GM19452 (cell line): ENCODE measurements around the gene AFF4.

Experiments
- ATAC-seq: cut with Tn5 transposase; IDR thresholded peaks from one replicate; pipeline ENCODE4 v1.9.1; 2021; ENCODE audit not compliant: unreplicated experiment

Gene AFF4

DNA sequence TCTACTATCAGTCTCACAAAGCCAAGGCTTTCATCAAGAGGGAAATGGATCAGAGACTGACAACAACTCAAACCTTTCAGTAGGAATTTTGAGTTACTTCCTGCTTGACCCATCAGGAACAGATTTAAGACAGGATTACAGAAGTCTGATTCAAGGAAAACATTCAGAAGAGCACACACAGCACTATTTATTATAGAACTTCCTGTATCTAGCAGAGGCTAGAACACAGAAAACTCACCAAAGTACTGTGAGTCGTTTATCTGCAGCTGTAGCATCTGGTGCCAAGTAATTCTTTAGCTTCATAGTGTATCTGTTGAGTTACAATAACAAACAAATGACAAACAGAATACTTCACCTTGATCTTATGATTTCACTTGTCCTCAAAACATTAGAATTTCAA is 76.2 kb downstream of the AFF4 start:
- ATAC-seq, result no peak

DNA sequence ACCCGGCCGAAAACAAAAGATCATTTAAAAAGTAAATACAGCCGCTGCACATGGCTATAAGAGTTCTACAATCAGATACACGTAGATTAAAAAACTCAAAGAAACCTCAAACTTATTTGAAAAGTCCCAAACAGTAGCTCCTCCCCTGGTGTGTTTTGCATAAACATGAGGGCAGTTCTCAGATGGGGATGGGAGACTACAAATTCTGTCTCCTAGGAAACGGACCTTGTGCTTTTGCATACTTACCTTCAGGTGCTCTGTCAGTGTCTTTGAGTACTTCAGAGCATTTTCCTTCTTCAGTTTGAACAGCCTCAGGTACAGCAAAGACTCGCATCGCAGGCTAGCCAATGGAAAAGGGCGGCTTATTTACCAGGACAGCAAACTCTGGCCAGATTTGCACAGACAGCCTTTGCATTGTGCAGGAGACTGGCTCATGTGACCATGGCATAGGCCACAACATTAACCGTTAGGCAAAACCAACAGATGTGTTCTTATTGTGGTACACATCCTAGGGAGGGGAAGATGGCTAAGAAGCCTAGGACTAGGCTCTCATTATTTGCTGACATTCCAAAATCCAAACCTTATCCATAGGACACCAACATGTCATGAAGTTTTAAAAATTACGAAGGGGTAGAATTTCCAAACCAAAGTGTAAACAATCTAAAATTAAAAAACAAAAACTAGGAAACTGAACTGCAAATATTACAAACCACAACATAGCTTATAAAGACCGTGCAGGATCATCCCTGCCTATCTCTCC is 77.2 kb downstream of the AFF4 start:
- no peak for ATAC-seq

DNA sequence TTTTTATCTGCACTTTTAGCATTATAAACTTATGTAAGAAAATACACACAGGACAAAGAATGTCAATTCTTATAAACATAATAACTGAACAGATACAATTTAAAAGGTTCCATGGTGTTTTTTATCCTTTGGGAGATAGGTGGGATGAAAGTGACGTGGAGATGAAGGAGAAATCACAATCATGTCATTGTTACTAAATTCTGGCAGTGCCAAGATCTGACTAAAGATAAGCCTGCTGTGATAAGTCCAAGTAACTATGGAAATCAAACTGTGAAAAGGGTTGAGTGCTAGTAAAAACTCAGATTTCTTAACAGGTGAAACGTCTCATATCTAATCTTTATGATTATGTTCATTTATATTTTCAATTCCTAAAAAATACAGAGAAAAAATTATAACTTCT is 78.9 kb downstream of the AFF4 start:
- ATAC-seq, result no peak

GRCh38 chr5:132883261-132883834 is 80.1 kb downstream of the AFF4 start:
- no peak for ATAC-seq

- ATAC-seq, result no peak
Measured at GRCh38 chr5:132877938-132878337, 85.5 kb downstream of the AFF4 start.

DNA sequence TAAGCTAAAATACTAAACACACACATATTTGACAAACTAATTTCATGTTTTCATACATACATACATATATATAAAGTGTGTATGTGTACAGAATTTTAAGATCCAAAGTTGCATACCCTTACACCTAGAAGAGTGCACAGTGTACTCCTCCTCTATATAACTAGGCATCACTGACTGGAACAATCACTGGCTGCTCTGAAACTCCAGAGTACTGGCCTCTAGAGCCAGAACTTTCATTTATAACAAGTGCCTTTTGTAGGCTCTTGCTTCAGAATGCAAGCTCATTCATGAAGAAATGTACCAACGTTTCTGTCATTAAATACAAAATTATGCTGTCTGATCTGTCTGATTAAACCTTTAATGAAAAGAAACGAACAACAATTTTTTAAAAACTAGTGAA is 86.0 kb downstream of the AFF4 start:
- ATAC-seq, result no peak

DNA sequence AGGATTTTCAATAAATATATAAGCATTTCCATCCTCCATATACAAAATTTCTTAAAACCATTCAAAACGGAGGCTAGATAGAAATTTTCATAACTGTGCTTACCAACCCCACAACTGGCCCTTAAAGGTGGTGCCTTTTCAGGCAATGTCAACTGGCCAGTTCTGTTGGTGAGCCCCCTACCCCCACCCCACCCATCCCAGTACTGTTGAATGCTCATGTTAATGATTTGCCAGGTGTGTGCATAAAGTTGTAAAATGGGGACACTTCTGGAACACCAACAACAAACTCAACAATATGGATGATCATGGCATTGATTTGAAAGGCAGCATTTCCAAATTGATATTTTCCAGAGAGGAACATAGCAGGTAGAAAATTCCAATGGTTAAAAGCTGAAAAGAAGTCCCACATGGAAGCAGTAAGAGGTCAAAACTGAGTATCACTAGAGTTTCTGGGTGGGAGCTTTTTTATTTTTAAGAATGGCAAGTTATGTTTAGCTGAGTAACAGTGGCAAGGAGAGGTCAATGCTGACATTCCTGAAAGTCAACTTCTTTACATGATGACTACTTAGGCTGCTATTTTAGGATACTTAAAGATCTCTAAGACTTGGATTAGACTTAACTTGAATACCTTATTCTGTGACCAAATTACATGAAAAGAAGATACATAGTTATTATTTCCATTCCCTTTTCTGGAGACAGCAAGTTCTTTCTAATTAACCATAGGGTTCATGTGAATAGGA is 87.2 kb downstream of the AFF4 start:
- ATAC-seq, result no peak

DNA sequence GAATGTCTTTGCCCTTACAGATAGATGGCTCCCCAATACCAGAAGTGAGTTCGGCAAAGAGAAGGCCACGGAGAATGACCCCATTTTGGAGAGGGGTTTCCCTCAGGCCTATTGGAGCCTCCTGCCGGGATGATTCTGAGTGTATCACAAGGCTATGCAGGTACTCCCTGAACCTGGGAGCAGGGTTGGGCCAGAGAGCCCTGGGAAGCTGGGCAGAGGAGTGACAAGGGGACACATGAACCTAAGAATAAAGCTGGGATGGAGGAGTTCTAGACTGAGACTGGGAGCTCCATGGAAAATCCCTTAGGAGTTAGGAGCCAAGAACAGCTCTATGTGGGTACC is 89.5 kb downstream of the AFF4 start:
- no peak for ATAC-seq

DNA sequence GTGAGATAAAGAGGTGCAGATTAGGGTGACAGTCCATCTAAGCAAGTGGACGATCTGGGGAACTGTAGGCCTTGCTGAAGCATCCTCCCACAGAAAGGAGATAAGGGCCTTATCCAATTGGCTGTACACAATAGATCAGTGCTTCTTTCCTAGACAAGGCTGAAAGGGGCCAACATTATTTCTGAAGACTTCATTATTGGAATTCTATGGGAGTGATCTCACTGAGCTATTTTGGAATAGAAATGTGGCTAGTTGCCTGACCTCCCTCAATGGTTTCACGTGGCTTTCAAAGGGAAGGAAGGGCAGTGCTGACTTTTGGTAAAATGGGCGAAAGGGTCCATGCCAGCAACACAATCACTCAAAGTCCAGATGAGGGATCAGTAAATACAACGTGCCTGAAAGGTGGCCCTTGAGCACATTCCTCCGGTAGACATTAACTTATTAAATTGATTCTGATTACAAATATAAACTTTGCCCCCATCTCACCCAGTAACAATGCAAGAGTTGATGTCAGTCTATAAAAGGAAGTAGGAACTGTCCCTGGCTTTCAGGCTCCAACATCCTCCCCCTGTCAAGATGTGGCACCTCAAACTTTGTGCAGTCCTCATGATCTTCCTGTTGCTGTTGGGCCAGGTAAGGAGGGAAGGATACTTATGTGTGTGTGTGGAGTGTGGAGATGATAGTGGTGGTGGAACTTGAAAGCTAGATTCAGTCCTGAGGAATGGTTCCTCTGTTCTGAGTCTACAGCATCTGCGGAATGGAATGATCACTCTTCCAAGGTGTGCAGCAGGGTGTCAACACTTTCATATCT is 90.1 kb downstream of the AFF4 start, which contains the start of gene LEAP2:
Gene LEAP2, plus strand, starts transcription at position 550 of the 811 bp plus-strand sequence. Its CDS starts 27 bp downstream, at position 577.
- ATAC-seq, result no peak

- ATAC-seq, result no peak
Measured at GRCh38 chr5:132872788-132873118, 90.7 kb downstream of the AFF4 start.

DNA sequence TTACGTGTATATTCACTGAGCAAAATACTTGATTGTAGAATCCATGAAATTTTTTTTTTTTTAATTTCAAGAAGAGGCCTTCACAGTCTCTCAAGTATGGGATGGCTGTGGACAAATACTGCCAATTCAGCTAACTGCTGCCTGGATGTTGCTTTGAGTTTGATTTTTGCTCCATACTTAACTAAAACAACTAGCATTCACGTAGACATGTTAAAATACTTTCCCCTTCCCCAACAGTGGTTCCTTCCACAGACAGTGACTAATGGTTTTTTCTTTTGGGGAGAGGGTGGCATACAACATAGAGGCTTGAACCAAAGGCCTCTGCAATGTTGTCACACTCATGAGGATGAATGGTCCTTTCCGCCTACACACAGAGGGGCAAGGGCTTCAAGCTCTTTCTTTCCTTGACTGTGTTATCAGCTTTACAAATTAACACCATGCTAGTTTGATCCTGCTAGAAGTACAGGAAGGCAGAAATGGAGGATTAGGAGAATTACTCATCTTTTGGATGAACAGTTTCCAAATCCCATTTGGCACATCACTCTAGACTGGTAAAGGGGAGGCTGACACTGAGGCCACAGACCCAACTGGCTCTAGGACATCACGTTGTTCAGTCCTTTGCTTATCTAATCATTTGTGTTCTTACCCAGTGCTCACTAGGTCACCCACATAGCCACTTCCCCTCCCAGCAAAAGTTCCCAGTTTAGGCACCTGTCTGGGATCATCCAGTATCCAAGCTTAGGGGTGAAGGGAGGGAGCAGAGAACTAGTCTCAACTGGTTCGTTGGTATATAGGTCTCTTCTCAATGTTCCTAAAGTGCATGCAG is 91.8 kb downstream of the AFF4 start:
- ATAC-seq, result no peak

- ATAC-seq, result no peak
Measured at GRCh38 chr5:132870801-132871200, 92.6 kb downstream of the AFF4 start.

- no peak for ATAC-seq
Measured at GRCh38 chr5:132868754-132869153, 94.7 kb downstream of the AFF4 start.

DNA sequence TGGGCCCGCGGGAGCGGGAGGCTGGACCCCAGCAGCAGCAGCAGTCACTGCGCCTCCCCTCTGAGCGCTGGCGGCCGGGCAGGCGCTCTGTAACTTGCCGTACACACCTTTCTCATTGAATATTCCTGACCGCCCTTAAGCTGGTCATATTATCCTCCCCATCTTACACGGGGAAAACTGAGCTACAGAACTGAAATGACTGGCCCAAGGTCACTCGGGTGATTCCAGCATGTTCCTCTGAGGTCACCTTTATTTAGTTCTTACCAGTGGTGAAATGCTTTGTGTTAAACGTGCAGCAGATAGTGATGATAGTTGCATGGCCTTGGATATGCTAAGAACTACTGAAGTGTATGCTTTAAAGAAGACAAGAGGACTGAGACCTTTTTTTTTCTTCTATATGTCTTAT is 96.4 kb downstream of the AFF4 start:
- ATAC-seq, result peak; percentile 13

GRCh38 chr5:132866342-132867045 is 96.9 kb downstream of the AFF4 start, which contains the start of the genes GDF9 and UQCRQ:
TSS of gene GDF9 (minus strand) at chr5:132866469. CDS start at chr5:132864533, 1,936 bp downstream.
TSS of gene UQCRQ (plus strand) at chr5:132866642. CDS start at chr5:132866882, 240 bp downstream.
- ATAC-seq, result peak; percentile 100

DNA sequence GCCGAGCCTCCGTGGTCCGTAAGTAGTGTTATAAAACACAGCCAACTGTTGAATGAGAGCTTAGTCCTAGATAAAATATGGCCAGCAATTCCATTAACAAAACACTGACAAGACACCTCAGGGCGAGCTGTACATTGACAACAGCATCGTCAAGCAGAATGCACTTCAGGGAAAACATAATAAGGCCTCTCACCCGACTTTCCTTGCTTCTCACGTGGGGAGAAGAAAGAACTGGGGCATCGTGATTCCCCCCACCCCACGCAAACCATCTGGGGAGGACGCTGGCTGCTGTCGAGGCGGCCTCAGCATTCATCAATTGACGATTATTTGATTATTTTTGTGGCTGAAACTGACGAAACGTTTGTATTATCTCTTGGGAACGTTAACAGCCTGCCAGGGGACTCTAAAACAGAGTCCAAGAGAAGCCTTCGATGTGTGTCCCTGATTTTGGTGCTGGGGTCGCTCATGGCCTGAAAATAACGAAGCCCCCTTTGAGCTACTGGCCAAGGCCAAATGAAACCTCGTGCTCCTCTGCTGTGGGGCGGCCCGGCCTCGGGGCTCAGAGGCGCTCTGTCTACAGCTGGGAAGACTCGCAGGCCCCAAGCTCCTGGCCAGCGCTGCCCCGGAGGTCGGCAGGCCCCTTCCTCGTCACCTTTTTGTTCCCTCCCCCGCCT is 97.6 kb downstream of the AFF4 start:
- peak; percentile 14 for ATAC-seq

- ATAC-seq, result no peak
Measured at GRCh38 chr5:132860742-132861141, 102.7 kb downstream of the AFF4 start.

DNA sequence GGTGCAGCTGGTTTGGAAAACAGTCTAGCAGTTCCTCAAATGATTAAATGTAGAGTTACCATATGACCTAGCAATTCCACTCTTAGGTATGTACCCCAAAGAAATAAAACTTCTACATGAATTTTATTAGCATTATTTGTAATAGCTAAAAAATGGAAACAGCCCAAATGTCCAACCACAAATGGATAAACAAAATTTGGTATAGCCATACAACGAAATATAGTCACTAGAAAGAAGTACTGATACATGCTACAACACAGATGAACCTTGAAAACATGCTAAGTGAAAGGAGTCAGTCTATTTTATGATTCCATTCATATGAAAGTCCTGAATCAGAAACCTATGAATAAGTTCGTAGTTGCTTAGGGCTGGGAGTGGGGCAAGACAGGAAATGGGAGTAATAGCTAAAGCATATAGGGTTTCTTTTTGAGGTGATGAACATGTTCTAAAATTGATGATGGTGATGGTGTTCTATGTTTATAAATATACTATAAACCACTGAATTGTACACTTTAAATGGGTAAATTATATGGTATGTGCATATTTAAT is 103.5 kb downstream of the AFF4 start:
- ATAC-seq, result no peak

DNA sequence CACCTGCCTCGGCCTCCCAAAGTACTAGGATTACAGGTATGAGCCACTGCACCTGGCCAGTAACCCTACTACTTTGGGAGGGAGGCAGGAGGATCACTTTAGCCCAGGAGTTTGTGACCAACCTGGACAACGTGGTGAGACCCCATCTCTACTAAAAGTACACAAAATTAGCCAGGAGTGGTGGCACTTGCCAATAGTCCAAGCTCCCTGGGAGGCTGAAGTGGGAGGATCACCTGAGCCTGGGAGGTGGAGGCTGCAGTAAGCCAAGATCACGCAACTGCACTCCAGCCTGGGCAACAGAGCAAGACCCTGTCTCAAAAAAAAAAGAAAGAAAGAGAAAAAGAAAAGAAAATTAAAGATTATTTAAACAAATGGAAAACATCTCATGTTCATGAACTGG is 107.4 kb downstream of the AFF4 start:
- no peak for ATAC-seq
